Hindlimb muscle (tissue), 1 donor: ENCODE measurements around the gene ALK. TPM values are rescaled to one million over a fixed set of nuclear protein-coding genes. Genes with fewer than 3 reads are reported as not detected.

Experiments
- DNase-seq: peaks from one replicate; pipeline ENCODE4 v3.0.0-alpha.2; 2013
- polyA plus RNA-seq: library from polyadenylated mRNA; unstranded; fragments of 120-200 nt; gene quantifications from one replicate; pipeline ENCODE4 v1.2.1, GENCODE V29; 2013; ENCODE audit not compliant: insufficient read length

Gene ALK
- polyA plus RNA-seq, 1 donor: 0.18 TPM

GRCh38 chr2:29349316-29350030, 571.9 kb downstream of the ALK start:
- no peak for DNase-seq

GRCh38 chr2:29347774-29348461, 573.5 kb downstream of the ALK start:
- no peak for DNase-seq

GRCh38 chr2:29345236-29345635, 576.1 kb downstream of the ALK start:
- DNase-seq: no peak

- DNase-seq: no peak
Measured at GRCh38 chr2:29343830-29344229, 577.6 kb downstream of the ALK start.

- no peak for DNase-seq
Measured at GRCh38 chr2:29336341-29337241, 584.8 kb downstream of the ALK start.

- DNase-seq: no peak
Measured at GRCh38 chr2:29335396-29335795, 586.0 kb downstream of the ALK start.

GRCh38 chr2:29334706-29335105, 586.7 kb downstream of the ALK start:
- no peak for DNase-seq

- DNase-seq: no peak
Measured at GRCh38 chr2:29332540-29332939, 588.8 kb downstream of the ALK start.

GRCh38 chr2:29329899-29330298, 591.5 kb downstream of the ALK start:
- DNase-seq: no peak

- no peak for DNase-seq
Measured at GRCh38 chr2:29326926-29327325, 594.5 kb downstream of the ALK start.

- no peak for DNase-seq
Measured at GRCh38 chr2:29325544-29325943, 595.8 kb downstream of the ALK start.

- DNase-seq: no peak
Measured at GRCh38 chr2:29323961-29324360, 597.4 kb downstream of the ALK start.

GRCh38 chr2:29323301-29323700, 598.1 kb downstream of the ALK start:
- DNase-seq: no peak

- no peak for DNase-seq
Measured at GRCh38 chr2:29322011-29322410, 599.4 kb downstream of the ALK start.

GRCh38 chr2:29317801-29318485, 603.4 kb downstream of the ALK start:
- no peak for DNase-seq

- DNase-seq: no peak
Measured at GRCh38 chr2:29317077-29317517, 604.3 kb downstream of the ALK start.

- no peak for DNase-seq
Measured at GRCh38 chr2:29314816-29315571, 606.4 kb downstream of the ALK start.

- DNase-seq: no peak
Measured at GRCh38 chr2:29311458-29311857, 609.9 kb downstream of the ALK start.

- DNase-seq: no peak
Measured at GRCh38 chr2:29310650-29311348, 610.6 kb downstream of the ALK start.

GRCh38 chr2:29309090-29310029, 612.0 kb downstream of the ALK start:
- peak; percentile 23 for DNase-seq
